Fibroblast of skin of left biceps (primary cell): Measurements from ENCODE around the gene LBP.
A peak's percentile ranks its signal among the peaks of the same experiment; 100 is the strongest.
"Not testable (repeated sequence)": the region's sequence is repeated elsewhere in the genome, so short reads cannot be mapped to it uniquely, and the experiment has no call there.

Experiments used
- DNase-seq, 2 experiments: peaks; one replicate each; pipeline ENCODE4 v3.0.0-alpha.2; 2013; ENCODE audit warnings: low read depth in 2 of 2

LBP gene

DNA sequence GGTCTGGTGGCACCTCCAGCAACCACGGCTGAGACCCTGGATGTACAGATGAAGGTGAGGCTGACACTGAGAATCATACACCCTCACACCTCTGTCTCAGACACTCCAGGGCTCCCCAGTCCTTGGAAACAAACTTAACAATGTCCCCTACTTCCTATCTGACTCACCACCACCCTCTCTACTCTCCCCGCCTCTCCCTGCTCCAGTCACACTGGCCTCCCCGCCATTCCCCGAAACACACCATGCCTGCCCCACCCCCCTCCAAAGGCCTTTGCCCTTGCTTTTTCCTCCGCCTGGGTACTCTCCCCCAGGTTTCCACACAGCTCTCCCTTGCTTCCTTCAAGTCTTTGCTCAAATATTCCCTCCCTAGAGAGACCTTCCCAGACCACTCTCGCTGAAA is 26.1 kb upstream of the LBP start:
- no peak for DNase-seq

DNA sequence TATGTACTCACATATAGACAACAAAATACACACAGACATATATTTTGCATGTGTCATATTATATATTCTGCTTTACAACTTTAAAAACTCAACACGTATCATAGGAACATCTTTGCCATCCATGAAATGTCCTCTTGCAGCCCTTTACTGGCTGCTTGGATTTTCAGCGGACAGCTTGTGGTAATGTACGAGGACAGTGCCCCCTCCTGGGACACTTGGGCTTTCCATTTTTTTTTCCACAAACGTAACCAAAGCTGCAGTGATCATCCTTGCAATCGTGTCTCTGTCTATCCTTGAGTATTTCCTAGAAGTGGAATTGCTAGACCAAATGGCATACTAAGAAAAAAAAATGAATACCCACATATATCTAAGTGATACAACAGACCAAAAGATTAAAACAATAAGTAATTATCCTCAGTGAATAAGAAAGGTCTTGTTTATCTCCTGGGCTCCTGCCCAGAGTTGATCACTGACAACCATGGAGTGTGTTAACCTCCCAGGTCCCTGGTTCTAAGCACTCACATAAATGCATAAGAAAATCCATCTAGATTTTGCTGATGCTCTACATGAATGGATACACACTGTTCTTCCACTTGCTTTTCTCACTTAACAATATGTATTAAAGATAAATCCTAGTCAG is 24.2 kb upstream of the LBP start:
- DNase-seq, result peak; percentile 17 to 30

DNA sequence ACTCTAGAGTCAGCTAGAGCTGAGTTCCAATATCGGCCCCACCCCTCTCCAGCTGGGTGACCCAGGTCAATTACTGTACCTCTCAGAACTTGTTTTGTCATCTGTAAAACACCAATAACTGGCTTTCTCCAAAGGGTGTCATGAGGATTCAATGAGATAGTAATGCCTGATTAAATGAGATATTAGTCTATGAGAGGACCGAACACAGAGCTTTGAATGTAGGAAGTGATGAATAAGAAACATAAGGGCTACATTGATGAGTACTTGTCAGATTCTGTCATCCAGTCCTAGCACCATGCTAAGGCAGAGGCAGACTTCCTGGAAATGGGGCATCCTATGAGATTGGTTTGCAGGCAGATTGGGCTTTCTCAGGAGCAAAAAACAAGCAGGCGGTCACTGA is 22.1 kb upstream of the LBP start:
- no peak for DNase-seq

DNA sequence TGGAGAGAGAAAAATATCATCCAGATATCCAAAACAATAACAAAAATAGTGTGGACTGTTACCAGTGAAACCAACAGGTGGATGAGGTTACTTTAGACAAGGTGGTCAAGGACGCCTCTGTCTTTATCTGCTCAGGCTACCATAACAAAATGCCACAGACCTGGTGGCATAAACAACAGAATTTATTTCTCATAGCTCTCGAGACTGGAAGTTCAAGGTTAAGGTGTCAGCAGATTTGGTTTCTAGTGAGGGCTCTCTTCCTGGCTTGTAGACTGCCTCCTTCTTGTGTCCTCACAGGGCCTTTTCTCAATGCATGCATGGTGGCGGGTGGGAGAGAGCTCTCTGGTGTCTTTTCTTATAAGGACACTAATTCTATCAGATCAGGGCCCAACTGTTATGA is 21.1 kb upstream of the LBP start:
- DNase-seq, result no peak

DNA sequence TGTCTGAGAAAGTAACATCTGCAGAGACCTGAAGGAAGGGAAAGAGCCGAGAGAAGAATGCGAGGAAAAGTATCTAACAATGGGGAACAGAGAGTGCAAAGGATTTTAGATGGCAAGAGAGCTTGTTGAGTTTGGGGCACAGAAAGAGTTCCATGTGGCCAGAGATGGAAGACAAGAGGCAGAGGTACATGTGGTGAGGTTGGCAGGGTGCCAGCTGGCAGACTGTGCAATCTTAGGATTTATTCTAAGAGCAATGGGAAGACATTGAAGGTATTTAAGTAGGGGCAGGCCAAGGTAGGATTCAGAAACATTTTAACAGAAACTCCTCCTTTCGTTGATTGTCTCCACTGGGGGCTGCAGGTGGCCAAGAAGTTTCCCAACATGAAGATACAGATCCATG is 20.4 kb upstream of the LBP start:
- no peak for DNase-seq

DNA sequence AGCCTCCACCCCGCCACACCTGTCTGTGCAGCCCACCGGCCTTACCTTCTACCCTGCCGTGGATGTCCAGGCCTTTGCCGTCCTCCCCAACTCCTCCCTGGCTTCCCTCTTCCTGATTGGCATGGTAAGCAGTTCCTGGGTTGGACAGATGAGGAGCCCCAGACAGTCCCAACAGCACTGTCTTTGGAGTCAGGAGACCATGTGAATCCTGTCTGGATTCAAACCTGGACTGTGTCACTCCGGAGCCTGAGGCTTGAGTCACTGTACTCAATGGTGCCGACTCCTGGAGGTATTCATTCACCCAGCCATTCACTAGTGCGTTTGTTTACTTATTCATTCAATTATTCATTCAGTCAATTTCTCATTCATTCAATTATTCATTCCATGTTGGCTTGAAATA is 20.0 kb upstream of the LBP start:
- no peak for DNase-seq

DNA sequence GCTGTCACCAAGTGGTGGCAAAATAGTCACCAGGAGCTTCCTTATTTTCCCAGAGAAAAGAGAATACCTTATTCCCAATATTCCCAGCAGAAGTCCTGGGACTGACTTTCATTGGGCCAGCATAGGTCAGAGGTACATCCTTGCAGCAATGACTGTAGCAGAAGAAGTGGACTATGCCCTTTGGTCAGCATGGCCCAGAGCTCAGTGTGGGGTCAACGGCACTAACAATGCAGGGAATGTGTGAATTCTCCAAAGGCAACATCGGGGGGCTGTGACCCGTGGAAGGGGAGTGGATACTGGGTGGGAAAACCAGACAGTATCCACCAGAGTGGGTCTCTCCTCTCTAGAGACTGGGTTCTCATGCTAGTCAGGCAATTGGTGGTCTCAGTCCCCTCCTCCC is 15.6 kb upstream of the LBP start:
- DNase-seq, result no peak

DNA sequence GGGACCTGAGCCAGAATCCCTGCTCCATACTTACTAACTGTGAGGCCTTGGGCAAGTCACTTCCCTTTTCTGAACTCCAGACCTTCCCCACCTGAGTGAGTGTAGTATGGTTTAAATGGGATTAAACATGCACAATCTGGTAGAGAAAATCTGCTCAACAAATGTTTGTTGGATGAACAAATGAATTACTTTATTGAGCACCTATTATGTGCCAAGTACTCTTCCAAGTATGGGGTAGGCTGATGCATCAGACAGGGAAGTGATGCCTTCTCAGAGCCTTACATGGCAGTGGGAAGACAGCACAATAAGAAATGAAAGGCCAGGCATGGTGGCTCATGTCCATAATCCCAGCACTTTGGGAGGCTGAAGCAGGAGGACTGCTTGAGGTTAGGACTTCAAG is 15.0 kb upstream of the LBP start:
- no peak for DNase-seq

DNA sequence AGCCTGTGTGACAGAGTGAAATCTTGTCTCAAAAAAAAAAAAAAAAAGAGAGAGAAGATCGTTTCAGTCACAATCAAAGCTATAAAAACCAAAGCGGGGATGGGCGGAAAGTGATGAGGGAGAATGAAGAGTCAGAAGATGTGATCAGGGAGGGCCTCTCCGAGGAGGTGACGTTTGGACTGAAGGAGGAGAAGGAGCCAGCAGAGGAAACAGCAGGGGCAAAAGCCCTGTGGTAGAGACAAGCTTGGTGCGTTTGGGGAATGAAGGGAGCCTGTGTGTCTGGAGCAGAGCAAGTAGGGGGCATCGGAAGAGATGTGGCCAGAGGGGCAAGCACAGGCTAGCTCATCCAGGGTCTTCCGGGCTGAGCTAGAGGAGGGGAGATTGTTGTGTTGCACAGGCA is 14.5 kb upstream of the LBP start:
- DNase-seq, result no peak

DNA sequence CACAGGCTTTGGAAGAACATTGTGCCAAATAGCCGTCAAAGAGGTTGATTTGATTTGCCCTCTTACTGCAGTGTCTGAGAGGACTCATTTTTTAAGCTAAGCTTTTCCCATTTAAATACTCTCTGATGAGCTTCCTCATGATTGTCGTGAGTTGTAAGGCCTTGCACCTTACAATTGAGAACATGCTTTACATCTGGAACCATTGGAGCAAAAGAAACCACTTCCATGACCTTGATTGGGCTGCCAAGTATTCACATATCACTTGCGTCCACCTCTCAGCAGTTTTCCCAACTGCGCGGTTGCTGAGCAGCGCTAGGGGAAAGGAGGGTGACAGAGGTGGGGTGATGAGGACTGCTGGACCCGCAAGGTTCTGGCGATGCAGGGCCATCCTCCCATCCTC is 12.3 kb upstream of the LBP start:
- DNase-seq, result no peak

DNA sequence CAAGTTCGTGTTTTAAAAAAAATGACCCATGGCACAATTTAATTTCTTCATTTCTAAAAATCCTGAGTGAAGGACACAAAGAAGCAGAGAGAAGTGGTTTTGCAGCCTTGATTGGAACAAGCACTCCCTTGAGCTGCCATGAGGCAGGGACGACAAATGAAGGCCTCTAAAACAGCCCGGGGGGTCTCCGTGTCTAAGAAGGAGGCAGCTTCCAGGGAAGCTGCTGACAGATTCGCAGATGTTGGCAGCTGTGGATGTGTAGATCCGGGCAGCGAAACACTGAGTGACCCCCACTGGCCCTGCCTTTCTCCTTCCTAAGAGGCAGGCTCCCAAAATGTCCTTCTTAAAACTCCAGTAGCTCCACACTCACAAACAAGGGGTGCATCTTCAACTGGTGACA is 9.6 kb upstream of the LBP start:
- no peak for DNase-seq

DNA sequence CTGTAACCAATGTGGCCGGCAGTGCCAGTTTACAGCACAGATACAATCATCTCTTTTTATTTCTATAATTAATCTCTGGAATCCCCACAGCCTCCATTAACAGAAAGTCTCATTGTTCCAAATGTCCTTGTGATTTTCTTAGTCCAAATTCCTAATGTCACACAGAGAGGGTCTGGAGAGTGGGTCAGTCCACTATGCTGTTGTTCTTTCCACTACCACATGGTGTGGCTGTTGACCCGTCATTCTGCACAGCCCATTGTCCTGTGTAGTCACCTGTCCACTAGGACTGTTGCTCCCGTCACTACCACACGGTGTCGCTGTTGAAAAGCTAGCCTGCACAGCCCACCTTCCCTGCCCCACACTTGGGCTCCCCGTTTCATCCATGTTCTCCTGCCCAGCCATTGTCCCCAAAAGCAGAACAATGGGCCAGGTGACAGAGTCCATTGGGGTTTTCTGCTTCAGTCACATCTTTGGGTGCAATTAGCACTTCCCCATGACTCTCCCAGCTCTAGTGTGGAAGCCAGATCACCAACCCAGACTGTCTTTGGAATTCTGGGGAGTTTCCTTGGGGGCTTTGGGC is 8.6 kb upstream of the LBP start:
- no peak for DNase-seq

DNA sequence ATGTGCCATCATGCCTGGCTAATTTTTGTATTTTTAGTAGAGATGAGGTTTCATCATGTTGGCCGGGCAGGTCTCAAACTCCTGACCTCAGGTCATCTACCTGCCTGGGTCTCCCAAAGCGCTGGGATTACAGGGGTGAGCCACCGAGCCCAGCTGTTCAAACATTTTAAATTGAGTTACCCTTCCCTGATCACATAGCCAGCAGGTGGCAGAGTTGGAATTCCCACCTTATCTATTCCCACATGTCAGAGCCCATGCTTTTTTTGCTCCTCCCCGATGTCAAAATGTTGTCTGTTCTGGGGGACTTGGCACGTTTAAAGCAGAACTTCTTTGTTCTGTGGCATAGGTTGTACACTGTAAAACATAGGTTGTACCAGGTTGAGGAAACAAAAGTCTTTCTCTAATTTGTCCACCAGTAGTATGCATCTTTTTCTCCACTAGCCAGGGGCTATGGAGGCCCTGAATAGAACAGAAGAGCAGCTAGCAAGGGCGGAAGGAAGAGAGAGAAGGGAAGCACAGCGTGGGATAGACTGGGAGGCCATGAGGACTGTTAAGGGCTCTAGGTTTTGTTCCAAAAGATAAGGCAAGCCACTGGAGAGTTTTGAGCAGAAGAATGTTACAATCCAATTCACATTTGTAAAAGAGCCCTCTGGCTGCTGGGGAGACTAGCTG is 7.3 kb upstream of the LBP start:
- no peak for DNase-seq

DNA sequence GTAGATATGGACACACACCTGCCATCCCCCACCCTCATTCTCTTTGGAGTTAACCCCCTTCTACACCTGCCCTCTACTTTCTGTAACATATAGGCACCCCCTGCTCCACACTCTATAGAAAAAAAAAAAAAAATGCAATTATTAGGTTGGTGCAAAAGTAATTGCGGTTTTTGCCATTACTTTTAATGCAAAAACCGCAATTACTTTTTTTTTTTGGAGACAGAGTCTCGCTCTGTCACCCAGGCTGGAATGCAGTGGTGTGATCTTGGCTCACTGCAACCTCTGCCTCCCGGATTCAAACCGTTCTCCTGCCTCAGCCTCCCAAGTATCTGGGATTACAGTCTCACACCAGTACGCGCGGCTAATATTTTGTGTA is 6.8 kb upstream of the LBP start:
- DNase-seq, result not testable (repeated sequence)

DNA sequence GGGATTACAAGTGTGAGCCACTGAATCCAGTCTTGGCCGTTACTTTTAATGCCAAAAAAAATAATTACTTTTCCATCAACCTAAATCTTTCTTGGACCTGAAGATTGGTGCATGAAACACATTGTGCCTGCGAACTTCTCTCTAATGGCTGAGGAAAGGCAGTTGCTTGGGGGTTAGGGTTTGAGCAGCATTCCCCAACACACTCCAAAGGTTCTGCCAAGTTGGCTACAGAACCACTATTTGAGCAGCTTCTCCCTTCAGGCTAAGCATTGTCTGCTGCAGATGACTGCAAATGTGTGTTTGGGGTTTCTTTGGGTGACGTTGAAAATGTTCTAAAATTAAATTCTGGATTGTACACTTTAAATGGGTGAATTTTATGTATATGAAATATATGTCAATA is 6.3 kb upstream of the LBP start:
- DNase-seq, result no peak

DNA sequence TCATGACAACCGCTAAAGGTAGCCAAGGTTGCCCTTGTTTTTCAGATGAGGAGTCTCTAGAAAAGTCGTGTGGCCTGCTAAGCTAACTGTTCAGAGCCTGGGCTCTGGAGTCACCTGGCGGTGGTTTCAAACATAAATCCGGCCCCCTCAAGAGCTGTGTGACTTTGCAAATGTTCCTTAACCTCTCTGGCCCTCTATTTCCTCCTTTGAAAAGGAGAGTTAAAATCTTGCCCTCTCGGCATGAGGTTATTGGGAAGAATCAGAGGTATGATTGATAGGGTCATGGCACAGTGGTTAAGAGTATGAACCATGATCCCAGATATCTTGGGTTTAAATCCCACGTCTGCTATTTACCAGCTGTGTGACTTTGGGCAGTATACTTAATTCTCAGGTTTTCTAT is 5.6 kb upstream of the LBP start:
- no peak for DNase-seq

DNA sequence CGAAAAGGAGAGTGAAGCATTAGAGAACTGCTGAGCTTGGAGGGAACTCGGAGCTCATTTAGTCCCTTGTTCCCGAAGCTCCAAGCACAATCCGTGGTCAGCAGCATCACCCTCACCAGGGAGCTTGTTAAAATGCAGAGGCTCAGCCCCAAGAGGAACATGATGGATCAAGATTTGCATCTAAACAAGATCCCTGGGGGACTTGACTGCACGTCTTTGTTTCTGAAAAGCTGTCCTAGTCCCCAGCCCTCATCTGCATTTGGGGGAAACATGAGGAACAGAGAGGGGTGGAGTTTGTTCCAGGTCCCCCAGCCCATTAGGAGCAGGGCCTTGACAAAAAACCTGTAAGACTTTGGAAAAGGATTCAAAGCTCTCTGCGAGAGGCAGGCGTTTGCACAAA is 4.1 kb upstream of the LBP start:
- DNase-seq, result no peak

DNA sequence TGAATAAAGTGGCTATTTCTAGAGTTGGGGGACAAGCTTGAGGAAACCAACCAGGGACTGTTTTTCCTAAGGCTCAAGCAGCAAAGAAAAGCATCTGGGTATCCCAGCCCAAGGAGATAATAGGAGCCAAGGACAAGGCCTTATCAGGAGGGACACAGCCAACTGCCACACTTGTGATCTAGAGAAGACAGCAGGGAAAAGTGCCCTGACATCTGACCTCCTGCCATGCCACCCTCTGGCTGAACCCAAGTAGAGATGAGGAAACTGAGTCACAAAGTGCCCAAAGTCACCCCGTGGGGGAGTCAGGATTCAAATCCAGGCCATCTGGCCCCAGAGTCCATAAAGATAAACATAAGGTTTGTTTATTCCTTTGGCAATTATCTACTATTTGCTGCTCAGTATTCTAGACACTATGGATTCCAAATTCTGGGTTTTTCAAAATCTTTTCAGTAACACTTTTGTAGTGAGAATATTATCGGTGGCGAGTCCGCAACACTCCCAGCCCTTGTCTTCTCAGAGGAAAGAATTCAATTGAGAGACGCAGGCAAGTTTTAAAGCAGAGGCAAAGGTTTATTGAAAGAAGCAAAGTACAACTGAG is 3.5 kb upstream of the LBP start:
- DNase-seq, result no peak

DNA sequence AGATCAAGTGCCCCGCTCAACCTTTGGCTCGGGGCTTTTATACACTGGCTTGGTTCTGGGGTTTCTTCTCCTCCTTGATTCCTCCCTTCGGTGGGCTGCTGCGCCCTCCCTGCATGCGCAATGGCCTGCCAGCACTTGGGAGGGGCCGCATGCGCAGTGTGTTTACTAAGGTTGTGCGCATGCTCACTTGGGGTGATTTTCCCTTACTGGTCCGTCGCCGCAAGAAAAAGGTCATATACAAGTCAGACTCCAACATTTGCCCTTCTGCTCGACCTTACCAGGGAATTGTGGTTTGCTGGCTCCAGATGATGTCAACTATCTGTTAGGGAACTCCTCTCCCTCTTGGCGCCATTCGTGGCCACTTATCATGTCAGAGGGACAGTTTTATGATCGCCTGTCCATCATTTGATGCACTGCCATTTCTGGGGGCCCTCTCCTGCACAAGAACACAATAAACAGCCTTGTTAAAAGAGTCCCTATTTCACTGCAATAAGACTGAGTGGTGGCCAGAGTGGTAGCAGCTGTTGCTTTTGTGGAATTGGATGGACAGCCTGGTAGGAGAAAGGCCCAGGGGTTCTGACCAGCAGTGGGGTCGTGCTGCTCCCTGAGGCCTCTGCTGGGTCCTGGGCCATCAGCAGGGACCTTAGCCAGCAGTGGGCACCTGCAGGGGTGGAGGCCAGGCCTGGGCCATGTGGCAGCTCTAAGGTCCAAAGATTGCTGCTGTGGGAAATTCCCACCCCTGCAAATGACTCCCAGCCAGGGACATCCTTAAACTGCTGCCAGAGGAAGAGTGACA is 2.8 kb upstream of the LBP start:
- no peak for DNase-seq

DNA sequence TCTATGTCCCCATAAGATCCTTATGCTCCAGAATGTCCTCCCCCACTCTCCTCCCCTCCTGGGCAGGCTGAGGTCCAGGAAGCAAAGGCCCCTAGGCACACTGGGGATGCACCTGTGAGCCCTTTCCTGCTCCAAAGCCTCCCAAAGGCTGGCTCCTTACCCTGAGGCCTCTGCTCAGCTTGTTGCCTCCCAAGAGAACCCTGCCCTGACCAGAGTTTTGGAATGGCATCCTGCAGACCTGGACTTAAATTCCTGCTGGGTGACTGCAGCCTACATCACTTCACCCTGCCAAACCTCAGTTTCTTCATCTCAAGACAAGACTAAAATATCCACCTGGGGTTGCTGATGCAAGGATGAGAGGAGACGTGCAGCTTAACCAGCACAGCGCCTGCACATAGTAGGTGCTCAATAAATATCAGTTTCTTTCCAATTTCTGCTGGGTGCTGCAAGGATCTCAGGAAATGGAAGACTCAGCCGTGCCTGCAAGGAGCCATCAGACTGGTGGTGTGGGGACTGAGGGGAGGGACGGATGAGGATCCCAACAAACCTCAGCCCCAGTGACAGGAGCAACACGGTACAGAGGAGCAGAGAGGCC is 2.1 kb upstream of the LBP start:
- DNase-seq, result no peak

DNA sequence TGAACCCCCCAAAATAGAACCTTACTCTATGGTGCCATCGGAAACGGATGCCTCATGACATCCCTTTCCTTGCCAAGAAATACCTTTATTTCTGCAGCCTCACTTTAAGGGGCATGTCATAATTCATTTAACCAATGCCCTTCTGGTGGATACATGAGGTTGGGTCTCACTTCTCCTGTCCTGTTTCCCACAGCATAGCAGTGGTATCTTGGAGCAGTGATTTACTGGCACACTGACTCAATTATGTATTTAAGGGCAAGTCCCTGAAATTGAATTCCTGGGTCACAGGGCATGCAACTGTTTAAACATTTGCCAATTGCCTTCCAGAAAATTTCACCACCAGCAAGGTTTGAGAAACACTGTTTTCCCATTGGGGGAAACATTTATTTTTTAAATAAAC is 639 bp upstream of the LBP start:
- DNase-seq, result no peak

DNA sequence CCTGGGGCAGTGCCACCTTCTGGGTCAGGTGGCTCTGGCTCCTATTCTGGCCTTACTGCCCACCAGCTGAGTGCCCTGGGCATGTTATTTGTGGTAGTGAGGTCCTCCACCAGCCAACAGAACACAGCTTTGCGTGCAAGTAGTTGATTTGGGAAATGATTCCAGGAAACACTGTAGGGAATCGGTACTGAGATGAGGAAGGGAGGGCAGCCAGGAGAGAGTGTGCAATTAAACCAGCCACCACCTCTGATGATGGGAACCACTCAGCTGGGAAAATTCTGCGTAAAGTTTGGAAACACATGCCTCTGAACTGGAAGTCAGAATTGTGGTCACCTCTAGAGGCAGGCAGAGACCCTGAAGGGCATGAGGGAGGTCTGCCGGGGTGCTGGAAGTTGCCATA is 459 bp downstream of the LBP start:
- DNase-seq, result no peak
